Heart right ventricle (tissue), 16 donors: Measurements from ENCODE around the gene RPS6KA4. TPM values are rescaled to one million over a fixed set of nuclear protein-coding genes. Genes with fewer than 3 reads are reported as not detected.

Experiments
- ATAC-seq, 8 donors: fragments of 200-7000 bp; cut with Tn5 transposase; one replicate each; pipeline ENCODE4 v1.9.1; 2020; ENCODE audit warnings: mild to moderate bottlenecking in 8 of 8, moderate library complexity in 8 of 8, moderate number of reproducible peaks in 1 of 8
- DNase-seq, 2 donors: peaks; one replicate each; pipeline ENCODE4 v3.0.0-alpha.2; 2020
- H3K27ac ChIP-seq, 10 donors: fragments of 200-600 bp; sonication (generic) in 2 of 10; one replicate each; pipeline versions ENCODE4 v1.5.0 to v1.8.0; 2020 to 2022; ENCODE audit warnings: mild to moderate bottlenecking in 3 of 10
- H3K27me3 ChIP-seq, 7 donors: fragments of 200-600 bp; one replicate each; pipeline ENCODE4 v1.8.0; 2021 to 2022; ENCODE audit warnings: mild to moderate bottlenecking in 2 of 7
- H3K36me3 ChIP-seq, 9 donors: fragments of 200-600 bp; sonication (generic) in 1 of 9; one replicate each; pipeline versions ENCODE4 v1.5.0 to v1.8.0; 2020 to 2022; ENCODE audit warnings: mild to moderate bottlenecking in 2 of 9
- H3K4me1 ChIP-seq, 9 donors: fragments of 200-600 bp; sonication (generic) in 1 of 9; one replicate each; pipeline versions ENCODE4 v1.5.0 to v1.8.0; 2020 to 2022; ENCODE audit warnings: mild to moderate bottlenecking in 4 of 9
- H3K4me3 ChIP-seq, 10 donors: fragments of 200-600 bp; sonication (generic) in 2 of 10; one replicate each; pipeline versions ENCODE4 v1.5.0 to v1.8.0; 2020 to 2022; ENCODE audit warnings: mild to moderate bottlenecking in 7 of 10, moderate library complexity in 2 of 10
- H3K9me3 ChIP-seq, 11 donors: fragments of 200-600 bp in 10 of 11; sonication (generic) in 2 of 11; one replicate each; pipeline versions ENCODE4 v1.5.0 to v1.8.0; 2013 to 2022; ENCODE audit warnings: mild to moderate bottlenecking in 2 of 11, control low read depth in 1 of 11, moderate library complexity in 1 of 11
- WGBS, 2 donors: extraction: QIAGEN DNeasy Blood & Tissue Kit; methylation state at CpG; one replicate each; pipeline ENCODE4 v1.1.7; 2013; ENCODE audit warnings: inconsistent platforms in 1 of 2; 5-methylcytosine and 5-hydroxymethylcytosine counted together
- intact Hi-C, 10 donors: fragments of 100-400 bp; cut with DNase I; formaldehyde crosslinking; loops; one replicate each; pipeline versions ENCODE4 v1.11.1 to v1.14.2; 2022
- polyA plus RNA-seq, 2 donors: library from polyadenylated mRNA; stranded (reverse); fragments of 200-250 nt; gene quantifications; one replicate each; pipeline ENCODE4 v1.2.3, GENCODE V29; 2013
- total RNA-seq, 10 donors: library from RNA; stranded (reverse); fragmentation: NEBNext Ultra II Directional in 3 of 10; extraction: Animal tissue kit (Norgen Biotek cat#: 25700) in 3 of 10; gene quantifications; one replicate each; pipeline versions ENCODE4 v1.2.1 to v1.2.4, GENCODE V29; 2021 to 2023
- TF ChIP-seq, protein P1 (sequence below), 9 donors: fragments of 200-600 bp; sonication (generic) in 2 of 9; IDR thresholded peaks; one replicate each; pipeline versions ENCODE4 v1.5.0 to v1.8.0; 2021 to 2022; ENCODE audit warnings: antibody characterized with exemption in 9 of 9, mild to moderate bottlenecking in 5 of 9, moderate library complexity in 1 of 9
- donor health status: Arrhythmogenic right ventricular cardiomyopathy.
- donor health status: ischemic (EF 13 %, LVEDD 7.1; RV severe dilation, severe dysfunction).
- donor health status: healthy with polysubstance abuse.
- donor health status: DM: no; HTN: yes; CAD: no.
- donor health status: DM: no; HTN: no; CAD: no.
- donor health status: ischemic (EF 25% LVEDD 6.9; RV normal size, moderate dysfunction).
- donor health status: ischemic (EF 25% LVEDD 5.7; RV mildly dilated, moderate dysfunction).
- donor health status: healthy.
- donor health status: DM: yes; HTN: yes; CAD: no.
- donor health status: Ischemic cardiomyopathy.
- donor health status: ischemic (EF 35%, LVEDD 5.7; RV mildly dilated, moderate dysfunction).
- donor health status: nonischemic (EF 11% LVEDD 7.7; RV severe dilation, severe dysfunction).
- donor health status: DM: yes; HTN: yes; CAD: no.
- donor health status: PGD.
- donor health status: ischemic (EF 29% LVEDD 5.4; RV normal size, mild dysfunction).
- donor health status: nonischemic (EF 23%, LVEDD 6.1; RV moderate dilation, normal function).

Gene RPS6KA4
- total and polyA plus RNA-seq, 12 donors = 10.7 to 21.9 (median 13.3) TPM

DNA sequence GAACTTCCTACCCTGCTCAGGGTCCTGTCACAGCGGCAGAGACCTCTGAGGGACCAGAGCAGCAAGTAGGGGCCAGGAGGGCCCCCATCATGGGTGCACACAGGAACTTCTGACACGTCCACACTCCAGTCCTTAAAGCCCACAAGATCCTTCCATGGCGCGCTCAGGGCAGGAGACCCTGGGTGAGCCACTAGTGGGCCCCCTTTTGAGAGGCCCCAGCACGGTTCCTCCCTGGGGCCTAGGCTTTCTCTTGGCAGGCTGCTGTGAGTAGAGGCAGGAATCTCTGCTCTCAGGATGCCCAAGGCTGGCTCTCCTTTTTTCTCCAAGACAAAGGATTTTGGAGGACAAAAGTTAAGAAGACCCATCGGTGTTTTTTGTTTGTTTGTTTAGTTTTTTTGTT, 22.4 kb downstream of the RPS6KA4 start:
- 79 to 80% methylated on average over 6 of the region's 6 CpGs for WGBS, 2 donors
- ATAC-seq = no peak
- no peak overlapping the region for H3K27ac ChIP-seq
- no peak for DNase-seq
- TF ChIP-seq, protein P1, sequence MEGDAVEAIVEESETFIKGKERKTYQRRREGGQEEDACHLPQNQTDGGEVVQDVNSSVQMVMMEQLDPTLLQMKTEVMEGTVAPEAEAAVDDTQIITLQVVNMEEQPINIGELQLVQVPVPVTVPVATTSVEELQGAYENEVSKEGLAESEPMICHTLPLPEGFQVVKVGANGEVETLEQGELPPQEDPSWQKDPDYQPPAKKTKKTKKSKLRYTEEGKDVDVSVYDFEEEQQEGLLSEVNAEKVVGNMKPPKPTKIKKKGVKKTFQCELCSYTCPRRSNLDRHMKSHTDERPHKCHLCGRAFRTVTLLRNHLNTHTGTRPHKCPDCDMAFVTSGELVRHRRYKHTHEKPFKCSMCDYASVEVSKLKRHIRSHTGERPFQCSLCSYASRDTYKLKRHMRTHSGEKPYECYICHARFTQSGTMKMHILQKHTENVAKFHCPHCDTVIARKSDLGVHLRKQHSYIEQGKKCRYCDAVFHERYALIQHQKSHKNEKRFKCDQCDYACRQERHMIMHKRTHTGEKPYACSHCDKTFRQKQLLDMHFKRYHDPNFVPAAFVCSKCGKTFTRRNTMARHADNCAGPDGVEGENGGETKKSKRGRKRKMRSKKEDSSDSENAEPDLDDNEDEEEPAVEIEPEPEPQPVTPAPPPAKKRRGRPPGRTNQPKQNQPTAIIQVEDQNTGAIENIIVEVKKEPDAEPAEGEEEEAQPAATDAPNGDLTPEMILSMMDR (IDR thresholded peaks at IDR 0.05) = no peak
- intact Hi-C loops = no loop called here
- H3K4me1 ChIP-seq = peaks cover 0 to 36% (median 29%) of the 10 kb centered on the region in 9 donors
- no peaks in the 10 kb centered on the region for H3K9me3 ChIP-seq
- no peak overlapping the region for H3K4me3 ChIP-seq
- H3K36me3 ChIP-seq = no peaks in the 10 kb centered on the region
- no peaks in the 10 kb centered on the region for H3K27me3 ChIP-seq

DNA sequence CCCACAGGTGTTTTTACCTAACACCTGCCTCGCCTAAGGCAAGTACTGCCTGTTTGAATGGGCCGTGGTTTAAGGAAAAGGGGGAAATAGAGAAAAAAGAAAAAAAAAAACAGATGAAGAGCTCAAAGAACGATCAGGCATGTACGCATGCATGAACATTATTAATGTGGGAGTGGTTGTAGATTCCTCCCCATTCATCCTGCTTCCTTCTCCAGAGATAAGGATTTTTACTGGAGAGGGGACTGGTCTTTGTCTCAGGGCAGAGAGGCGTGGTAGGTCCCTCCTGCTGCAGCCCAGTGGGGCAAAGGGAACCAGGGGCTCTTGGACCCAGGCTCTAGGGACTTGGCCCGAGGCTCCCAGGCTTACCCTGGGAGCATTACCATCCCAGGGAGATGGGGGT, 23.1 kb downstream of the RPS6KA4 start:
- no peak for ATAC-seq
- no peak overlapping the region for H3K27ac ChIP-seq
- no peak for DNase-seq
- intact Hi-C loops = no loop called here
- H3K9me3 ChIP-seq = no peaks in the 10 kb centered on the region
- H3K4me3 ChIP-seq = no peak overlapping the region
- no peaks in the 10 kb centered on the region for H3K36me3 ChIP-seq
- no peaks in the 10 kb centered on the region for H3K27me3 ChIP-seq
- TF ChIP-seq, protein P1 (IDR thresholded peaks at IDR 0.05) = no peak
- H3K4me1 ChIP-seq = peaks cover 0 to 36% (median 29%) of the 10 kb centered on the region in 9 donors
- 68 to 69% methylated on average over 6 of the region's 6 CpGs for WGBS, 2 donors

DNA sequence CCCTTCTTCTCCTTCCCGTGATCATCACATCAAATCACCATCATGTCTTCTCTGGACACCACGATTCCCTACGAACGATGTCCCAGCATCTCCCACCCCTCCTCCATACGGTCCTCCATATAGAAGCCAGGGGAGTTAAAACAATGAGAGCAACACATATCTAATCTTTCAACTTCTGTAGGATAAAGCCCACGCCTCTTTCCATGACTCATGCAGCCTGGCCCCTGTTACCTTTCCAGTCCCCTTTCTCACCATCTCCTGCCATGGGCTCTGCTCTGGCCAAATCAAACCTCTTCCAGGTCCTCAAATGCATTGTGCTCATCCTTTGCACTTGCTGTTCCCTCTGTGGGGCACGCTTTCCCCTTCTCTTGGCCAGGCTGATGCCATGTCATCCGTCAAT, 23.6 kb downstream of the RPS6KA4 start:
- Histone ChIP-seq H3K27ac (no peak overlapping the region), H3K4me1 (peaks cover 0 to 36% (median 29%) of the 10 kb centered on the region in 9 donors), H3K27me3 (no peaks in the 10 kb centered on the region), H3K9me3 (no peaks in the 10 kb centered on the region), H3K36me3 (no peaks in the 10 kb centered on the region), H3K4me3 (no peak overlapping the region)
- 66 to 67% methylated on average over 8 of the region's 8 CpGs for WGBS, 2 donors
- ATAC-seq (no peak), DNase-seq (no peak)
- TF ChIP-seq, protein P1 (IDR thresholded peaks at IDR 0.05) = no peak
- intact Hi-C loops = no loop called here

DNA sequence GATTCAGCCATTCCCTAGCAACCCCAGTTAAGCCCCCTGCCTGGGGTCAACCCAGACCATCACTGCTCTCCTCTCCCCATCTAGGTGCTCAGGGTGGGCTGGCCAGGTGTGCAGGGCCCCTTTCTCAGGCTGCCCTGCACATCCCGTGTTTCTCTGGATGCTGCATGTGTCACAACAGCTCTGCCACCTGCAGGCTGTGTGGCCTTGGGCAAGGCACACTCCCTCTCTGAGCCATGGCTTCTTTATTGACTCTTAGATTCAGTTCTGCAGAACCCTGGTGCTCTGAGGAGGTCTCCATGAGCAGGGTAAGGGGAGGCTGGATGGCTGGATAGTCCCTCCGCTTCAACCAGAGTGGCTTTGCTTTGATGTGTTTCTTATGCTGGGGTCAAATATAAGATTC, 24.6 kb downstream of the RPS6KA4 start:
- no peaks in the 10 kb centered on the region for H3K9me3 ChIP-seq
- H3K4me3 ChIP-seq = no peak overlapping the region
- no peak for DNase-seq
- intact Hi-C loops = no loop called here
- no peak overlapping the region for H3K27ac ChIP-seq
- no peaks in the 10 kb centered on the region for H3K36me3 ChIP-seq
- TF ChIP-seq, protein P1 (IDR thresholded peaks at IDR 0.05) = no peak
- H3K4me1 ChIP-seq = peaks cover 0 to 30% (median 23%) of the 10 kb centered on the region in 9 donors
- 42 to 46% methylated on average over 2 of the region's 2 CpGs for WGBS, 2 donors
- ATAC-seq = no peak
- no peaks in the 10 kb centered on the region for H3K27me3 ChIP-seq
